ENCODE measurements around the gene NID1. TPM values are rescaled to one million over a fixed set of nuclear protein-coding genes. Genes with fewer than 3 reads are reported as not detected.
"Not testable (repeated sequence)": the region's sequence is repeated elsewhere in the genome, so short reads cannot be mapped to it uniquely, and the experiment has no call there.

NID1 gene
- total and polyA plus RNA-seq, 11 donors = 19.4 to 157 (median 61.7) TPM

GRCh38 chr1:235979716-235980333, 85.1 kb downstream of the NID1 start:
- Histone ChIP-seq H3K9me3 (peaks cover 0 to 16% (median 0%) of the 10 kb centered on the region in 12 donors), H3K36me3 (peaks cover 0 to 100% (median 70%) of the 10 kb centered on the region in 9 donors), H3K4me3 (no peak overlapping the region), H3K27ac (peak overlapping the region in 9 of 12 donors; percentile 3 to 51 (median 26)), H3K4me1 (peaks cover 0 to 48% (median 31%) of the 10 kb centered on the region in 12 donors), H3K27me3 (no peaks in the 10 kb centered on the region)
- no peak for DNase-seq
- peak; percentile 24 to 78 (median 59) for ATAC-seq
- intact Hi-C loops (cut with DNase I) = loop anchor here in 8 of 10 donors (5.0 to 10.0 kb wide), 6 partner anchors 37 to 725 kb away; partner anchors contain the start of genes LYST (in 1 of the 8) and NID1 (in 1 of the 8)
- TF ChIP-seq POLR2A (IDR thresholded peaks at IDR 0.05) (no peak), CTCF (IDR thresholded peaks at IDR 0.05) (no peak)
- WGBS, 4 donors = 76 to 82% (median 77%) methylated on average over 11 to 12 of the region's 12 CpGs

DNA sequence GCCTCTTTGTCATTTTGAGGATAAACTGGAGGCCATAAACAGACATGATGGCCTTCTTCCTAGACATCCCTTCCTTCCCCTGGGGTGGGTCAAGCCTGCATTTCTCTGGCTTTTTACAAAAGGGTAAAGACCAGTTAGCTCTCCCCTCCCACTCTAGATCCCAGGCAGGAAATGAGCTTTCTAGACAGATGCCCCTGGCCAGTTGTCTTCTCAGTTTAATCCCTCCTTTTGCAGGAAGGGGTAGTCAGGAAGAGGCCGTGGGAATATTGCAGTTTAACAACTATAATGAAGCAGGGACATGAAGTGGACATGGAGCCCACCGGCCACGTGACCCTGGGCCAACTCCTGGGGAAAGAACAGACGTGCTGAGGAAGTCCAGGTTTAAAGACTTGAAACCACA, 85.7 kb downstream of the NID1 start:
- Histone ChIP-seq H3K4me1 (peaks cover 0 to 42% (median 26%) of the 10 kb centered on the region in 12 donors), H3K27ac (peak overlapping the region in 6 of 12 donors; percentile 3 to 51 (median 24)), H3K27me3 (no peaks in the 10 kb centered on the region), H3K36me3 (peaks cover 0 to 100% (median 65%) of the 10 kb centered on the region in 9 donors), H3K4me3 (no peak overlapping the region), H3K9me3 (peaks cover 0 to 16% (median 0%) of the 10 kb centered on the region in 12 donors)
- no peak for ATAC-seq
- DNase-seq = no peak
- WGBS, 4 donors = 85 to 91% (median 88%) methylated on average over 4 of the region's 4 CpGs
- no peak for TF ChIP-seq POLR2A (IDR thresholded peaks at IDR 0.05)
- intact Hi-C loops (cut with DNase I) = loop anchor here in 8 of 10 donors (10.0 kb wide), 5 partner anchors 86 to 724 kb away; partner anchors contain the start of genes LYST (in 1 of the 8) and NID1 (in 1 of the 8)

- peaks cover 0 to 16% (median 0%) of the 10 kb centered on the region in 12 donors for H3K9me3 ChIP-seq
- peaks cover 0 to 34% (median 25%) of the 10 kb centered on the region in 12 donors for H3K4me1 ChIP-seq
- H3K36me3 ChIP-seq = peaks cover 0 to 81% (median 61%) of the 10 kb centered on the region in 9 donors
- no peaks in the 10 kb centered on the region for H3K27me3 ChIP-seq
- intact Hi-C loops (cut with DNase I) = loop anchor here in 8 of 10 donors (10.0 kb wide), 5 partner anchors 88 to 722 kb away; partner anchors contain the start of genes LYST (in 1 of the 8) and NID1 (in 1 of the 8)
- DNase-seq (no peak), ATAC-seq (no peak)
- 83 to 94% (median 91%) methylated on average over 5 of the region's 5 CpGs for WGBS, 4 donors
- H3K4me3 ChIP-seq = no peak overlapping the region
- TF ChIP-seq POLR2A (IDR thresholded peaks at IDR 0.05) (no peak), CTCF (IDR thresholded peaks at IDR 0.05) (no peak)
- no peak overlapping the region for H3K27ac ChIP-seq
Observed at GRCh38 chr1:235976490-235976889, 88.4 kb downstream of the NID1 start.

DNA sequence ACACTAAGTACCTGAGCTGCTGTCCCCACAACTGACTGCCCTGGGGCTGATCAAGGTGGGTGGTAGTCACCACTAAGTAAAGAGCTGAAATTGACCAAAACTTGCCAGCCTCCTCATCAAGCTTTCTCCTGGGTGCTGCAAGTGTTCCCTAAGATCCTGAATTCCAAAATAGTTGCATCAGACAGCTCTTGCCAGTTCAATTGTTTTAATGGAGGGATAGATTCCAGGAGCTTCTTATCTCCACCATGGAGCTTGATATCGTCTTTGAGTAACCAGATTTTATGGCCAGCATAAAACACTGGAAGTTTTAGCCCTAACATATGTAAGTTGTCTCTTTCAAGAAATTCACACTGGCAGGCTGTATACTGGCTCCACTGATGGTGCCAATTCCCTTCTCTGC, 90.3 kb downstream of the NID1 start:
- Histone ChIP-seq H3K4me3 (no peak overlapping the region), H3K4me1 (peaks cover 0 to 26% (median 16%) of the 10 kb centered on the region in 12 donors), H3K27ac (peak overlapping the region in 1 of 12 donors; percentile 9), H3K27me3 (no peaks in the 10 kb centered on the region), H3K9me3 (peaks cover 0 to 16% (median 0%) of the 10 kb centered on the region in 12 donors), H3K36me3 (peaks cover 0 to 62% (median 42%) of the 10 kb centered on the region in 9 donors)
- TF ChIP-seq POLR2A (IDR thresholded peaks at IDR 0.05) (no peak), CTCF (IDR thresholded peaks at IDR 0.05) (no peak)
- intact Hi-C loops (cut with DNase I) = loop anchor here in 9 of 10 donors (5.0 to 10.0 kb wide), 11 partner anchors 43 to 720 kb away; partner anchors contain the start of genes LYST (in 3 of the 9) and NID1 (in 1 of the 9)
- DNase-seq (no peak), ATAC-seq (no peak)
- 42 to 53% (median 49%) methylated on average over 1 of the region's 1 CpG for WGBS, 4 donors

DNA sequence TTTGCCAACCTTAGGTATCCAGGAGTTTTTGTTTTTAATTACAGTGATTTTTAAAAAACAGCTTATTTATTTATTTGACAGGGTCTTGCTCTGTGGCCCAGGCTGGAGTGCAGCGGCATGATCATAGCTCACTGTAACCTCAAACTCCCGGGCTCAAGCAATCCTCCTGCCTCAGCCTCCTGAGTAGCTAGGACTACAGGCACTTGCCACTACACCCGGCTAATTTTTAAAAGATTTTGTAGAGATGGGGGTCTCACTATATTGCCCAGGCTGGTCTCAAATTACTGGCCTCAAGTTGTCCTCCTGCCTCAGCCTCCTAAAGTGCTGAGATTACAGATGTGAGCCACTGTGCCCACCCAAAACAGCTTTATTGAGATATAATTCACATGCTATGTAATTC, 92.2 kb downstream of the NID1 start:
- H3K27me3 ChIP-seq, ATAC-seq, H3K9me3 ChIP-seq, DNase-seq: not testable (repeated sequence)
- peak overlapping the region in 5 of 12 donors; percentile 45 to 58 (median 50) for H3K4me3 ChIP-seq
- H3K36me3 ChIP-seq = peaks cover 0 to 43% (median 23%) of the 10 kb centered on the region in 9 donors
- H3K27ac ChIP-seq = peak overlapping the region; percentile 7 to 95 (median 88)
- WGBS, 4 donors = 83 to 97% (median 93%) methylated on average over 3 of the region's 3 CpGs
- intact Hi-C loops (cut with DNase I) = loop anchor here in 9 of 10 donors (5.0 to 10.0 kb wide), 11 partner anchors 45 to 718 kb away; partner anchors contain the start of genes LYST (in 3 of the 9) and NID1 (in 1 of the 9)
- H3K4me1 ChIP-seq = peaks cover 0 to 23% (median 15%) of the 10 kb centered on the region in 12 donors

Data from heart left ventricle (tissue), 16 donors.